ENCODE measurements around the gene FBXO31. TPM values are rescaled to one million over a fixed set of nuclear protein-coding genes. Genes with fewer than 3 reads are reported as not detected.

The FBXO31 gene
- total and polyA plus RNA-seq, 2 of the 13 experiments (the other 11 are each of a cell fraction or from before 2014, with no cell fraction given), result 92.4 to 101 TPM

- TF ChIP-seq ZNF773 (CRISPR knock-in tag; IDR thresholded peaks at IDR 0.05; ENCODE audit: borderline replicate concordance) (no peak), DMAP1 (CRISPR knock-in tag; IDR thresholded peaks at IDR 0.05) (no peak), ZNF891 (CRISPR knock-in tag; IDR thresholded peaks at IDR 0.05) (peak; percentile 31; the same call in 1 of the 2 replicates), ZNF407 (CRISPR knock-in tag; IDR thresholded peaks at IDR 0.05; ENCODE audit: not compliant biosample characterization) (peak; percentile 62), KDM2A (CRISPR knock-in tag; IDR thresholded peaks at IDR 0.05; ENCODE audit: borderline replicate concordance, low read depth) (peak; percentile 58; the same call in 1 of the 2 replicates), PCBP1 (IDR thresholded peaks at IDR 0.05; ENCODE audit: borderline replicate concordance, low read depth, low read length) (no peak), ZBTB4 (CRISPR knock-in tag; IDR thresholded peaks at IDR 0.05; ENCODE audit: borderline replicate concordance) (peak; percentile 74; the same call in 1 of the 2 replicates), SALL1 (CRISPR knock-in tag; IDR thresholded peaks at IDR 0.05) (peak; percentile 52; the same call in 1 of the 2 replicates), BORCS8-MEF2B (CRISPR knock-in tag; IDR thresholded peaks at IDR 0.05) (no peak), ZNF607 (CRISPR knock-in tag; IDR thresholded peaks at IDR 0.05; ENCODE audit: borderline replicate concordance) (0 out of 2 replicates have a peak, but pooled peaks have one; percentile 30), ZNF614 (CRISPR knock-in tag; IDR thresholded peaks at IDR 0.05; ENCODE audit: borderline replicate concordance) (peak; percentile 46; the same call in 1 of the 2 replicates), ZNF264 (CRISPR knock-in tag; IDR thresholded peaks at IDR 0.05) (no peak), BRCA1 (CRISPR knock-in tag; IDR thresholded peaks at IDR 0.05) (no peak), ZNF20 (CRISPR knock-in tag; IDR thresholded peaks at IDR 0.05) (no peak), FOXK2 (IDR thresholded peaks at IDR 0.05) (no peak), STAG1 (CRISPR knock-in tag; IDR thresholded peaks at IDR 0.05) (peak; percentile 99), ZNF30 (CRISPR knock-in tag; IDR thresholded peaks at IDR 0.05) (no peak)
These were observed 105.1 kb downstream of the FBXO31 start (continued) for GRCh38 chr16:87278191-87279093.

All from HepG2 (cell line).